DND-41 (cell line): ENCODE measurements around the gene MYLK3.

Experiments used
- EZH2 ChIP-seq: IDR thresholded peaks from 3 replicates; pipeline ENCODE4 v1.6.1; 2012; ENCODE audit warnings: borderline replicate concordance, low read depth, mild to moderate bottlenecking, moderate library complexity, low read length, inconsistent platforms; ENCODE audit not compliant: severe bottlenecking
- TF ChIP-seq, protein P1 (sequence below): IDR thresholded peaks from 2 replicates; pipeline ENCODE4 v1.5.1; 2012; ENCODE audit warnings: borderline replicate concordance, low read length, moderate library complexity, mild to moderate bottlenecking; ENCODE audit not compliant: poor library complexity, severe bottlenecking; ENCODE audit errors: extremely low read depth

GRCh38 chr16:46690281-46691178, 57.6 kb downstream of the MYLK3 start:
- TF ChIP-seq, protein P1, sequence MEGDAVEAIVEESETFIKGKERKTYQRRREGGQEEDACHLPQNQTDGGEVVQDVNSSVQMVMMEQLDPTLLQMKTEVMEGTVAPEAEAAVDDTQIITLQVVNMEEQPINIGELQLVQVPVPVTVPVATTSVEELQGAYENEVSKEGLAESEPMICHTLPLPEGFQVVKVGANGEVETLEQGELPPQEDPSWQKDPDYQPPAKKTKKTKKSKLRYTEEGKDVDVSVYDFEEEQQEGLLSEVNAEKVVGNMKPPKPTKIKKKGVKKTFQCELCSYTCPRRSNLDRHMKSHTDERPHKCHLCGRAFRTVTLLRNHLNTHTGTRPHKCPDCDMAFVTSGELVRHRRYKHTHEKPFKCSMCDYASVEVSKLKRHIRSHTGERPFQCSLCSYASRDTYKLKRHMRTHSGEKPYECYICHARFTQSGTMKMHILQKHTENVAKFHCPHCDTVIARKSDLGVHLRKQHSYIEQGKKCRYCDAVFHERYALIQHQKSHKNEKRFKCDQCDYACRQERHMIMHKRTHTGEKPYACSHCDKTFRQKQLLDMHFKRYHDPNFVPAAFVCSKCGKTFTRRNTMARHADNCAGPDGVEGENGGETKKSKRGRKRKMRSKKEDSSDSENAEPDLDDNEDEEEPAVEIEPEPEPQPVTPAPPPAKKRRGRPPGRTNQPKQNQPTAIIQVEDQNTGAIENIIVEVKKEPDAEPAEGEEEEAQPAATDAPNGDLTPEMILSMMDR: no peak
- TF ChIP-seq EZH2: no peak
